ENCODE data around the gene RYK.

DNA sequence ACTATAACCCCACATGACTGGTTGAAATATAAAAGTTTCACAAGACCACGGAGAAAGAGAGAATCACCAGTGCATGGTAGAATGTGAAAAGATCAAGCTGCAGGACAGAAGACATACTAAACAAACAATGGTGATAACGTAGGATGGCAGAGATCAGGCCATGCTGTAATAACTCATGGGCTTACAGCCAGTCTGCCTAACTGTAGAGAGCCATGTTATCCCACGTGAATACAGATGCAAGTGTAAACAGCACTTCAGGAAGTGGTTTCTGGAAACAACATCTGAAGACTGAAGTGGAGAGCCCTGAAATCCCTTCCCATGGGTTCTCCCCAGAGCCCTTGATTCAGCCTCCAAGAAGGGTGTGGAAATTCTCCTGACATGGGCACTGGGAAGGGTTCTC is 117.7 kb downstream of the RYK start:
- TF ChIP-seq EZH2 (IDR thresholded peaks at IDR 0.05; ENCODE audit: insufficient read depth, poor library complexity, severe bottlenecking) (no peak), EZH2phosphoT487 (IDR thresholded peaks at IDR 0.05; ENCODE audit: insufficient read depth, low read depth) (no peak)

Data from GM23248 (cell line).